A549 (cell line): Measurements from ENCODE around the gene HOXA11.

Experiments used
- CEBPB ChIP-seq, 2 experiments: fragments of >200 bp in 1 of 2; sonication (Bioruptor Twin) in 1 of 2; formaldehyde crosslinking in 1 of 2; IDR thresholded peaks; 2 replicates each; pipeline ENCODE4 v1.6.1; 2012 to 2016
- CHD2 ChIP-seq: fragments of 150-350 bp; IDR thresholded peaks from 2 replicates; pipeline ENCODE4 v1.6.1; 2014; ENCODE audit warnings: low read length; ENCODE audit not compliant: partially characterized antibody
- CHD4 ChIP-seq: fragments of 200-600 bp; sonication (generic); IDR thresholded peaks from 2 replicates; pipeline ENCODE4 v1.6.1; 2016; ENCODE audit warnings: antibody characterized with exemption, mild to moderate bottlenecking, borderline replicate concordance
- CTCF ChIP-seq: fragments of >200 bp; sonication (Bioruptor Twin); formaldehyde crosslinking; IDR thresholded peaks from 3 replicates; pipeline ENCODE4 v1.5.1; 2016
- E2F6 ChIP-seq: IDR thresholded peaks from 2 replicates; pipeline ENCODE4 v1.6.1; 2012; ENCODE audit warnings: low read depth, borderline replicate concordance
- PBX3 ChIP-seq: IDR thresholded peaks from 2 replicates; pipeline ENCODE4 v1.6.1; 2012
- POLR2A ChIP-seq: IDR thresholded peaks from 2 replicates; pipeline ENCODE4 v1.6.1; 2012; ENCODE audit warnings: mild to moderate bottlenecking, low read length
- RAD21 ChIP-seq, 2 experiments: fragments of >200 bp in 1 of 2; sonication (Bioruptor Twin) in 1 of 2; formaldehyde crosslinking in 1 of 2; IDR thresholded peaks in 1 of 2; conservative IDR thresholded peaks in 1 of 2; 2 replicates in 1 of 2; 3 replicates in 1 of 2; pipeline ENCODE4 v1.6.1; 2012 to 2018; ENCODE audit warnings: inconsistent platforms in 1 of 2
- RARB ChIP-seq: fragments of 250-450 bp; sonication (Bioruptor Pico); IDR thresholded peaks from 2 replicates; pipeline ENCODE4 v1.8.0; 2021; ENCODE audit warnings: mild to moderate bottlenecking, moderate library complexity
- REST ChIP-seq: fragments of 200-600 bp; sonication (generic); IDR thresholded peaks from 2 replicates; pipeline ENCODE4 v1.6.1; 2016; ENCODE audit warnings: antibody characterized with exemption, mild to moderate bottlenecking, moderate library complexity
- USF2 ChIP-seq: fragments of 450-650 bp; IDR thresholded peaks from 2 replicates; pipeline ENCODE4 v1.6.1; 2014; ENCODE audit warnings: antibody characterized with exemption

- TF ChIP-seq PBX3 (no peak), CTCF (no peak), E2F6 (no peak), POLR2A (no peak), CEBPB (IDR thresholded peaks at IDR 0.05) (no peak), CHD2 (no peak), REST (no peak), USF2 (no peak), RARB (CRISPR knock-in tag) (no peak), RAD21 (conservative IDR thresholded peaks at IDR 0.05 in 1 of 2, IDR thresholded peaks at IDR 0.05 in 1 of 2) (no peak), CHD4 (no peak)
Observed at GRCh38 chr7:27182285-27182841, 2.7 kb downstream of the HOXA11 start.
